DOHH2 (cell line): Measurements from ENCODE around the gene CARMIL3.

Experiments used
- CTCF ChIP-seq: fragments of 200-600 bp; sonication (generic); IDR thresholded peaks from one replicate; pipeline ENCODE4 v1.5.1; 2014; ENCODE audit warnings: antibody characterized with exemption, mild to moderate bottlenecking, low read depth, low read length; ENCODE audit not compliant: poor library complexity, severe bottlenecking
- EZH2phosphoT487 ChIP-seq: fragments of 200-600 bp; sonication (generic); IDR thresholded peaks from 2 replicates; pipeline ENCODE4 v1.6.1; 2017; ENCODE audit warnings: borderline replicate concordance, mild to moderate bottlenecking, antibody characterized with exemption, low read length, moderate library complexity, mixed read lengths

GRCh38 chr14:24096545-24097181 lies 44.9 kb downstream of the CARMIL3 start:
- no peak for TF ChIP-seq CTCF
- TF ChIP-seq EZH2phosphoT487, result no peak
